Keratinocyte (primary cell): ENCODE data around the gene MLLT1. TPM values are rescaled to one million over a fixed set of nuclear protein-coding genes. Genes with fewer than 3 reads are reported as not detected.
A peak's percentile ranks its signal among the peaks of the same experiment; 100 is the strongest.

Source experiments
- DNase-seq: peaks from one replicate; pipeline ENCODE4 v3.0.0-alpha.2; 2011; ENCODE audit warnings: low read depth, missing footprints, low spot score
- FAIRE-seq: peaks from 2 replicates; lab custom pipeline; 2011; peaks lifted over from hg19 to GRCh38; lab: Jason Lieb, UNC
- H2AFZ ChIP-seq: 2 replicates; pipeline ENCODE4 v1.6.0; 2012; ENCODE audit warnings: low read length, control low read depth, inconsistent platforms; ENCODE audit not compliant: control insufficient read depth
- H3K27ac ChIP-seq: 2 replicates; pipeline ENCODE4 v1.5.1; 2011; ENCODE audit warnings: low read length; ENCODE audit not compliant: control insufficient read depth, insufficient read depth
- H3K27me3 ChIP-seq: 3 replicates; pipeline ENCODE4 v1.6.0; 2011; ENCODE audit warnings: low read length; ENCODE audit not compliant: control insufficient read depth, insufficient read depth; ENCODE audit errors: extremely low read depth
- H3K36me3 ChIP-seq, 2 experiments: 2 replicates in 1 of 2; 3 replicates in 1 of 2; pipeline ENCODE4 v1.5.1; 2011; ENCODE audit warnings: low read length in 2 of 2, mild to moderate bottlenecking in 1 of 2; ENCODE audit not compliant: control insufficient read depth in 2 of 2, insufficient read depth in 2 of 2; ENCODE audit errors: extremely low read depth in 1 of 2
- H3K4me1 ChIP-seq: 3 replicates; pipeline ENCODE4 v1.5.1; 2011; ENCODE audit warnings: low read length; ENCODE audit not compliant: control insufficient read depth, insufficient read depth; ENCODE audit errors: extremely low read depth
- H3K4me2 ChIP-seq: 3 replicates; pipeline ENCODE4 v1.6.0; 2011; ENCODE audit warnings: low read depth, low read length; ENCODE audit not compliant: control insufficient read depth, insufficient read depth; ENCODE audit errors: extremely low read depth
- H3K4me3 ChIP-seq, 3 experiments: fragments of 200-600 bp in 1 of 3; sonication (generic) in 1 of 3; 2 replicates in 2 of 3; 3 replicates in 1 of 3; pipeline ENCODE4 v1.5.1; 2011 to 2016; ENCODE audit warnings: low read length in 3 of 3, mild to moderate bottlenecking in 3 of 3, control low read depth in 2 of 3, inconsistent platforms in 1 of 3, low read depth in 1 of 3, mixed read lengths in 1 of 3, mixed run types in 1 of 3, moderate library complexity in 1 of 3; ENCODE audit not compliant: control insufficient read depth in 2 of 3, insufficient read depth in 2 of 3; ENCODE audit errors: extremely low read depth in 1 of 3
- H3K79me2 ChIP-seq: 2 replicates; pipeline ENCODE4 v1.6.0; 2012; ENCODE audit warnings: low read length; ENCODE audit not compliant: control insufficient read depth, insufficient read depth
- H3K9ac ChIP-seq: 3 replicates; pipeline ENCODE4 v1.6.0; 2011; ENCODE audit warnings: low read length; ENCODE audit not compliant: control insufficient read depth, insufficient read depth; ENCODE audit errors: extremely low read depth
- H3K9me1 ChIP-seq: 3 replicates; pipeline ENCODE4 v1.6.0; 2011; ENCODE audit warnings: low read length; ENCODE audit not compliant: control insufficient read depth, insufficient read depth; ENCODE audit errors: extremely low read depth
- H3K9me3 ChIP-seq: 2 replicates; pipeline ENCODE4 v1.5.1; 2012; ENCODE audit warnings: low read depth, low read length; ENCODE audit not compliant: control insufficient read depth
- H4K20me1 ChIP-seq: 3 replicates; pipeline ENCODE4 v1.6.0; 2011; ENCODE audit warnings: low read length; ENCODE audit not compliant: control insufficient read depth, insufficient read depth; ENCODE audit errors: extremely low read depth
- EZH2 ChIP-seq: IDR thresholded peaks from one replicate; pipeline ENCODE4 v1.6.1; 2012; ENCODE audit warnings: inconsistent platforms, mild to moderate bottlenecking, low read length, moderate library complexity
- dilution Hi-C: fragments of 300-500 bp; cut with MboI; formaldehyde crosslinking; loops from one replicate; pipeline ENCODE4 v1.7.0; 2020; ENCODE audit warnings: low sequenced_read_pairs; ENCODE audit not compliant: extremely low pct_ligation_motif_present
- polyA plus RNA-seq, 5 experiments: library from polyadenylated mRNA; depleted of rRNA in 3 of 5; stranded (reverse) in 3 of 5; stranded (forward) in 1 of 5; unstranded in 1 of 5; fragments of >200 nt; gene quantifications; 1 replicate in 1 of 5; 2 replicates in 3 of 5; 3 replicates in 1 of 5; pipeline versions ENCODE4 v1.2.1 to v1.2.3, GENCODE V29; 2011 to 2012; ENCODE audit warnings: missing spikeins in 2 of 5, low read depth in 1 of 5, low replicate concordance in 1 of 5
- TF ChIP-seq, protein P1 (sequence below), 3 experiments: IDR thresholded peaks in 1 of 3; conservative IDR thresholded peaks in 1 of 3; optimal IDR thresholded peaks in 1 of 3; 2 replicates in 2 of 3; 3 replicates in 1 of 3; pipeline versions ENCODE3 to v1.5.1; 2011; ENCODE audit warnings: low read length in 3 of 3, mild to moderate bottlenecking in 3 of 3, moderate library complexity in 2 of 3, control low read depth in 1 of 3, inconsistent platforms in 1 of 3; ENCODE audit not compliant: insufficient read depth in 2 of 3; ENCODE audit errors: extremely low read depth in 1 of 3

Gene MLLT1
- polyA plus RNA-seq, 1 donor (not counting 4 experiments of a cell fraction or from before 2014, with no cell fraction given): 8.3 TPM

DNA sequence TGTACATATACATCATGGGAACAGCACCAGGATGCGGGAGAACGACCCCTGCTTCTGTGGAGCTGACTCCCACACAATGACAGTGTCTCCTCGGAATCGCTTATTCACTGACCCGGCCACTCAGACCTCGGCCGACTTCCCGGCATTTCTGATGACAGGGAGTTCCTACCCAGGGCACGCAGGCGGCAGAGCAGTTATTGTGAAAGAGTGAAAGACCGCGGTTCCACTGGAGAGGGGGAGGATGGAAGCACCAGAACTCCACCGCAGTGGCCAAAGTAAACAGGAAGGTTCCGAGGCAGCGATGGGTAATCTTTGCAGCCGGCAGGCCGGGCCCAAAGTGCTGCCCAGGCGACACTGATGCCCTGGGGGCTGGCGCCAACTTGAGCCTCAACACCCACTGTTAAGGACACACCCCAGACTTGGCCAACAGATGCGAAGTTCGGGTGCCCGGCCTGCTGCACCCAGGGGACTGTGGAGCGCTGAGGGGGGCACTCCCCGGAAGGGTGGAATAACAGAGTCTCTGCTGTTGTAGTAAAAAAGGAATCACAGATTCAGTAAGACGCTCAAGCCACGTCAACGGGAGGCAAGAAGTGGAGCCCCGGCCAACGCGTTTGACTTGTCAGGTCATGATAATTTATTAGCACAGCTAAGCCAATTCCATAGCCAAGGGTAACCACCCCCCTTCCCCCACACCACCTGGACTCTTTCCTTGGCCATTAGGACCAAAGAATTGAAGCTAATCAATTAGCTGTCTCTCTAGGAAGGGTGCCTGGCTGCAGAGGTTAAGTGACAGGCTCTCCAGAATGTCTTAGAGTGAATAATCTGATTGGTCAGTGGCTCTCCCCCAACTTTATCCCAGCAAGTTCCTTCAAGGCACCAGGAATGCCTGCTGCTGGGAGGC, 5.8 kb downstream of the MLLT1 start:
- H3K36me3 ChIP-seq: peaks cover 4 to 11% of the 10 kb centered on the region in 2 experiments
- H2AFZ ChIP-seq: no peak overlapping the region
- peak overlapping the region; percentile 85 for H3K4me2 ChIP-seq
- H3K9me1 ChIP-seq: no peaks in the 10 kb centered on the region
- dilution Hi-C loops: no loop called here
- peak overlapping the region; percentile 62 for H3K9ac ChIP-seq
- peaks cover 52% of the 10 kb centered on the region for H4K20me1 ChIP-seq
- peaks cover 33% of the 10 kb centered on the region for H3K4me1 ChIP-seq
- H3K4me3 ChIP-seq: peak overlapping the region in 2 of 3 experiments; percentile 33 to 56
- FAIRE-seq: peak; percentile 55
- no peak for DNase-seq
- H3K27me3 ChIP-seq: no peaks in the 10 kb centered on the region
- peaks cover 94% of the 10 kb centered on the region for H3K79me2 ChIP-seq
- TF ChIP-seq, protein P1, sequence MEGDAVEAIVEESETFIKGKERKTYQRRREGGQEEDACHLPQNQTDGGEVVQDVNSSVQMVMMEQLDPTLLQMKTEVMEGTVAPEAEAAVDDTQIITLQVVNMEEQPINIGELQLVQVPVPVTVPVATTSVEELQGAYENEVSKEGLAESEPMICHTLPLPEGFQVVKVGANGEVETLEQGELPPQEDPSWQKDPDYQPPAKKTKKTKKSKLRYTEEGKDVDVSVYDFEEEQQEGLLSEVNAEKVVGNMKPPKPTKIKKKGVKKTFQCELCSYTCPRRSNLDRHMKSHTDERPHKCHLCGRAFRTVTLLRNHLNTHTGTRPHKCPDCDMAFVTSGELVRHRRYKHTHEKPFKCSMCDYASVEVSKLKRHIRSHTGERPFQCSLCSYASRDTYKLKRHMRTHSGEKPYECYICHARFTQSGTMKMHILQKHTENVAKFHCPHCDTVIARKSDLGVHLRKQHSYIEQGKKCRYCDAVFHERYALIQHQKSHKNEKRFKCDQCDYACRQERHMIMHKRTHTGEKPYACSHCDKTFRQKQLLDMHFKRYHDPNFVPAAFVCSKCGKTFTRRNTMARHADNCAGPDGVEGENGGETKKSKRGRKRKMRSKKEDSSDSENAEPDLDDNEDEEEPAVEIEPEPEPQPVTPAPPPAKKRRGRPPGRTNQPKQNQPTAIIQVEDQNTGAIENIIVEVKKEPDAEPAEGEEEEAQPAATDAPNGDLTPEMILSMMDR (optimal IDR thresholded peaks at IDR 0.05 in 1 of 3, IDR thresholded peaks at IDR 0.05 in 1 of 3, conservative IDR thresholded peaks at IDR 0.05 in 1 of 3; ENCODE audit: extremely low read depth in 1 of 3, insufficient read depth in 2 of 3, low read length in 3 of 3): no peak
- TF ChIP-seq EZH2: no peak
- H3K27ac ChIP-seq: peak overlapping the region; percentile 49
- H3K9me3 ChIP-seq: no peaks in the 10 kb centered on the region

DNA sequence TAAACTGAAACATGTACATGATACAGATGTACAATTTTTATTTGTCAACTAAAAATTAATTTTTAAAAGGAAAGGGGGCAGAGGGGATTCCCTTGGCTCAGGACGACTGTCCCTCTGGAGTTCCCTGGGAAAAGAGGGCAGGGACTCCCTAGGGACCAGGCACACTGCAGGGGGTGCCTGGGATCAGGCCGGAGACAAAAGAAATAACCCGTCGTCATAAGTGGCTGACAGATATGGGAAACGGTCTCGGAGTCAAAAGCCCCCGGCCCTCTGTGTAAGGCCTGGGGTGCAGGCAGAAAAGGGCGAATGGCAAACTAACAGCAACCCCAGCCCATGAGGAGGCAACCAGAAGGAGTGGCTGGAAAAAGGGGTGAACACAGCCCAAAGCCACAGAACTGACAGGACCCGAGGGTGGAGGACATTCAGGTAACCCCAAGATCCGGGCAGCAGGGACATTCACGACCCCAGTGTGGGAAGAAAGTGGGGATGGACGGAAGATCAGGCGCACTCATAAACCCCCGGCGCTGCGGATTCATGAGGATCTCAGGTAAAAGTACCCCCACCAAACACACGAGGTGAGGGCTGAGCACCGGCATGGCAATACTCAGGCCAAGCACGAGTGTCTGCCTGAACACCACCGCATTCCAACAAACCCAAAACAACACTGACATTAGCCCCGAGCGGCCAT, 6.7 kb downstream of the MLLT1 start:
- Histone ChIP-seq H3K79me2 (peaks cover 87% of the 10 kb centered on the region), H4K20me1 (peaks cover 55% of the 10 kb centered on the region), H3K4me3 (no peak overlapping the region), H3K36me3 (peaks cover 4 to 11% of the 10 kb centered on the region in 2 experiments), H2AFZ (no peak overlapping the region), H3K9me3 (no peaks in the 10 kb centered on the region), H3K4me2 (peak overlapping the region; percentile 85), H3K9ac (peak overlapping the region; percentile 62), H3K9me1 (no peaks in the 10 kb centered on the region), H3K27me3 (no peaks in the 10 kb centered on the region), H3K27ac (peak overlapping the region; percentile 49), H3K4me1 (peaks cover 32% of the 10 kb centered on the region)
- dilution Hi-C loops: no loop called here
- TF ChIP-seq, protein P1 (optimal IDR thresholded peaks at IDR 0.05 in 1 of 3, IDR thresholded peaks at IDR 0.05 in 1 of 3, conservative IDR thresholded peaks at IDR 0.05 in 1 of 3; ENCODE audit: extremely low read depth in 1 of 3, insufficient read depth in 2 of 3, low read length in 3 of 3): no peak
- TF ChIP-seq EZH2: no peak
- no peak for DNase-seq
- no peak for FAIRE-seq
